Measurements from ENCODE around the gene DPP10. TPM values are rescaled to one million over a fixed set of nuclear protein-coding genes. Genes with fewer than 3 reads are reported as not detected.

Gene DPP10
- total RNA-seq, 1 donor from 2014 or later = 2.1 TPM

DNA sequence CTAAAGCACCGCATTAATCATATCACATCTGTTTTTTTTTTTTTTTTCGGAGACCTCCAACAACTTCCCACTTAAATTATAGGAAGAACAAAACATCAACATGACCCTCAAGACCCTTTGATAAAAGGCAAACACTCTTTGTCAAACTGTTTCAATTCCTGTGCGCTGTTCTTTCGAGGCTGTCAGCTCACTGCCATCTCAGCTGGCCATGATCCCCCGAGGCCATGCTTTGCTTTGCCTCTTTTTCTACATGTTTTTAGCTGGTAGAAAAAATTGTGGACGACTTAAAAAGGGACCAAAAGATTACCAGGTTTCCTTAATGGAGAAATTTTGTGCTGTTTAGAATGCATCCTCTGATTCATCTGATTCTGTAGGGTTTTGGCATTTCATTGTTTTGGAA lies 138.2 kb downstream of the DPP10 start:
- peaks cover 4% of the 10 kb centered on the region for H3K27me3 Mint-ChIP-seq (ENCODE audit: low read depth)
- no peaks in the 10 kb centered on the region for H3K36me3 Mint-ChIP-seq (ENCODE audit: low read depth)
- no peak overlapping the region for H3K4me3 Mint-ChIP-seq
- H3K9me3 Mint-ChIP-seq = peaks cover 3% of the 10 kb centered on the region
- peaks cover 17% of the 10 kb centered on the region for H3K4me1 Mint-ChIP-seq
- H3K27ac Mint-ChIP-seq (ENCODE audit: unreplicated experiment) = no peak overlapping the region
- TF ChIP-seq, protein P1, sequence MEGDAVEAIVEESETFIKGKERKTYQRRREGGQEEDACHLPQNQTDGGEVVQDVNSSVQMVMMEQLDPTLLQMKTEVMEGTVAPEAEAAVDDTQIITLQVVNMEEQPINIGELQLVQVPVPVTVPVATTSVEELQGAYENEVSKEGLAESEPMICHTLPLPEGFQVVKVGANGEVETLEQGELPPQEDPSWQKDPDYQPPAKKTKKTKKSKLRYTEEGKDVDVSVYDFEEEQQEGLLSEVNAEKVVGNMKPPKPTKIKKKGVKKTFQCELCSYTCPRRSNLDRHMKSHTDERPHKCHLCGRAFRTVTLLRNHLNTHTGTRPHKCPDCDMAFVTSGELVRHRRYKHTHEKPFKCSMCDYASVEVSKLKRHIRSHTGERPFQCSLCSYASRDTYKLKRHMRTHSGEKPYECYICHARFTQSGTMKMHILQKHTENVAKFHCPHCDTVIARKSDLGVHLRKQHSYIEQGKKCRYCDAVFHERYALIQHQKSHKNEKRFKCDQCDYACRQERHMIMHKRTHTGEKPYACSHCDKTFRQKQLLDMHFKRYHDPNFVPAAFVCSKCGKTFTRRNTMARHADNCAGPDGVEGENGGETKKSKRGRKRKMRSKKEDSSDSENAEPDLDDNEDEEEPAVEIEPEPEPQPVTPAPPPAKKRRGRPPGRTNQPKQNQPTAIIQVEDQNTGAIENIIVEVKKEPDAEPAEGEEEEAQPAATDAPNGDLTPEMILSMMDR (conservative IDR thresholded peaks at IDR 0.05) = no peak
- peak; percentile 1 for DNase-seq (ENCODE audit: low read depth, low spot score)

DNA sequence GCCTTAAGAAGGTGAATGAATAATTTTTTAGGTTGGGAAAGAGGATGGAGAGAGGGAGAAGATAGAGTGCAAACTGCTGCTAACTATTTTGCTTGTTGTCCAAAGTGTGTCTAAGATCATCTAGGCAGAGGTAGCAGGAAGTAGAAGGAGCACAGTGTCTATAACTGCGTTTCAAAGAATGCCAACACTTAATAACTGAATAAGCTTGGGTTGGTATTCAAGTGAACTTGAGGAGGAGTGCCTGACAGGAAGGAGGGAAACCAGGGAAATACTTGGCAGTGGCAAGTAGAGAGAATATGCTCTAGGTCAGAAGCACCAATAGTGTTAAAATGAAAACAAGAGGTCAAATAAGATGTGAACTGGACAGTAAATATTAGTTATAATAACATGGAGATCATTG lies 155.9 kb downstream of the DPP10 start:
- no peak for DNase-seq (ENCODE audit: low read depth, low spot score)
- TF ChIP-seq, protein P1 (conservative IDR thresholded peaks at IDR 0.05) = no peak
- no peaks in the 10 kb centered on the region for H3K9me3 Mint-ChIP-seq
- peaks cover 4% of the 10 kb centered on the region for H3K4me1 Mint-ChIP-seq
- H3K27me3 Mint-ChIP-seq (ENCODE audit: low read depth) = no peaks in the 10 kb centered on the region
- H3K36me3 Mint-ChIP-seq (ENCODE audit: low read depth) = no peaks in the 10 kb centered on the region
- no peak overlapping the region for H3K27ac Mint-ChIP-seq (ENCODE audit: unreplicated experiment)
- no peak overlapping the region for H3K4me3 Mint-ChIP-seq

DNA sequence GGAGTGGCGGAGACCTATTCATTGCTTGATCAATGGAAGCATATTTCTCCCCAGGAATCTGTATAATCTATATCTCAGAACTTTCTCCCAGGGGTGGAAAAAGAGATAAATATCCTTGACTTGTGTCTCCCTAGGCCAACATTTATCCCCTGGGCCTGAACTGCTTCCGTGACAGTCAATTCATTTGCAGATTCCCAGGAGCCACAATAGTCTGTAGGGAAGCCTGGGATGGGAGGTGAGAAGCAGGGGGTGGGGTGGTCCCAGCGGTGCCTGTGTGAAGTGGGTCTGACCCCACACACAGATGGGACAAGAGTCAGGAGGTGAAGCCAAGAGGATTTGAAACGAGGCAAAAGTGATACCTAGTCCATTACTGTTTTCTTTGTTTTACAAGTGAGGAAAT lies 166.8 kb downstream of the DPP10 start:
- H3K4me3 Mint-ChIP-seq = no peak overlapping the region
- TF ChIP-seq, protein P1 (conservative IDR thresholded peaks at IDR 0.05) = no peak
- no peaks in the 10 kb centered on the region for H3K4me1 Mint-ChIP-seq

DNA sequence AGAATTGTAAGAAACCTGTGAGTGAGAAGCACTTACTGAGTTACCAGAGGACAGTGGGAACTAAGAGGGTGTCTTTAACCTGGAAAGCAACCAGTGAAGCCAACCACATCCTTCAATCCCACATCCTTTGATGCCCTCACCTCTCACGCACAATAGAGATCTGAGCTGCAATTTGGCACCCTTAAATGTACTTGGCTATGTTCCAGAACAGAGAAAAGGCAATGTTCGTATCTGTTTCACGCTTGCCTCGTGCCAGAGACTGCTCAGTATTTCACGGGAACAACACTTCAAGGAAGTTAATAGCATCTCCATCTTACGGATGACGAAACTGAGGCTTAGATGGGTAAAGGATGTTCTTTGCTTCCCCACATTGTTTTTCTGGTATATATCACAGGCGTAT lies 167.4 kb downstream of the DPP10 start:
- Mint-ChIP-seq H3K4me3 (no peak overlapping the region), H3K36me3 (ENCODE audit: low read depth) (no peaks in the 10 kb centered on the region), H3K9me3 (no peaks in the 10 kb centered on the region), H3K27ac (ENCODE audit: unreplicated experiment) (no peak overlapping the region), H3K27me3 (ENCODE audit: low read depth) (peaks cover 17% of the 10 kb centered on the region), H3K4me1 (no peaks in the 10 kb centered on the region)
- TF ChIP-seq, protein P1 (conservative IDR thresholded peaks at IDR 0.05) = no peak
- DNase-seq (ENCODE audit: low read depth, low spot score) = no peak

More for the DNA sequence above, 166.8 kb downstream of the DPP10 start:
- no peaks in the 10 kb centered on the region for H3K9me3 Mint-ChIP-seq
- H3K27ac Mint-ChIP-seq (ENCODE audit: unreplicated experiment) = no peak overlapping the region
- no peak for DNase-seq (ENCODE audit: low read depth, low spot score)
- peaks cover 17% of the 10 kb centered on the region for H3K27me3 Mint-ChIP-seq (ENCODE audit: low read depth)
- H3K36me3 Mint-ChIP-seq (ENCODE audit: low read depth) = no peaks in the 10 kb centered on the region

DNA sequence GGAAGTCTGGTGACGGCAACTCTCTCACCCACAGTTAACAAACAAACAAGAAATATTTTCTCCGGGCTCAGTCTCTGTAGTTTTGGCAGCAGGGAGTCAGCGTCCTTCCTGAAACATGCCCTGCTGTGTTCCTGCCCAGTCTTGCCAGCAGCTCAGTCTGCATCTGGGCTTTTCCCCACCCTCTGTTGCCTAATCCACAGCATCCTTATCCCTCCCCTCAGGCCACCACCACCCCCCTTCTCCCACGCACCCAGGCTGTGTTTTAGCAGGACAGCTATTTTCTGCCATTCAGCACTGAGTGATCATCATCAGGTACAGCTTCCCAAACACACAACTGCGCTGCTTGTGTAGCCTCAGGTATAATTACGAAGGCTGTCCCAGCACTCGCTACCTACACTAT lies 168.2 kb downstream of the DPP10 start:
- Mint-ChIP-seq H3K9me3 (no peaks in the 10 kb centered on the region), H3K27ac (ENCODE audit: unreplicated experiment) (no peak overlapping the region), H3K4me3 (no peak overlapping the region), H3K27me3 (ENCODE audit: low read depth) (peaks cover 17% of the 10 kb centered on the region), H3K36me3 (ENCODE audit: low read depth) (no peaks in the 10 kb centered on the region), H3K4me1 (no peaks in the 10 kb centered on the region)
- TF ChIP-seq, protein P1 (conservative IDR thresholded peaks at IDR 0.05) = no peak
- DNase-seq (ENCODE audit: low read depth, low spot score) = no peak

DNA sequence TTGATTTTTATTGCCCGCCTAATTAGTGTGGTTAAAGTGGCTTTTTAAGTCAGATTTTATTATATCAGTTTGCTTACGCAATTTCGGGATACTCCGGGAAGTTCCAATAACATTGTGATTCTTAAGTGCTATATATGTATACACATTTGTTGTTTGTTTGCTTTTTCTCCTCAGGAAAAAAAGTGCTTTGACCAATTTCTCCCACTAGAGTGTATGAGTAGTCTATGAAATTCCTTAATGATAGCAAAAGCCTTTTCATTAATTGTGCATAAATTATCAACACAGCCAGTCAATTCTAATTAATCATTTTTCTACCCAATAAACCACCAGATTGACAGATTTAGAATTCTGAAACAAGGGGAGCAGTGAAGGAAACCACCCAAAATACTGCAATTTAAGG lies 172.2 kb downstream of the DPP10 start:
- Mint-ChIP-seq H3K36me3 (ENCODE audit: low read depth) (no peaks in the 10 kb centered on the region), H3K27me3 (ENCODE audit: low read depth) (peaks cover 17% of the 10 kb centered on the region), H3K27ac (ENCODE audit: unreplicated experiment) (no peak overlapping the region), H3K4me3 (no peak overlapping the region), H3K4me1 (no peaks in the 10 kb centered on the region), H3K9me3 (no peaks in the 10 kb centered on the region)
- no peak for DNase-seq (ENCODE audit: low read depth, low spot score)
- TF ChIP-seq, protein P1 (conservative IDR thresholded peaks at IDR 0.05) = no peak
